GM21619 (cell line): Measurements from ENCODE around the gene BCL2L1.

Experiments
- ATAC-seq: cut with Tn5 transposase; IDR thresholded peaks from one replicate; pipeline ENCODE4 v1.9.1; 2021; ENCODE audit not compliant: unreplicated experiment

BCL2L1 gene

DNA sequence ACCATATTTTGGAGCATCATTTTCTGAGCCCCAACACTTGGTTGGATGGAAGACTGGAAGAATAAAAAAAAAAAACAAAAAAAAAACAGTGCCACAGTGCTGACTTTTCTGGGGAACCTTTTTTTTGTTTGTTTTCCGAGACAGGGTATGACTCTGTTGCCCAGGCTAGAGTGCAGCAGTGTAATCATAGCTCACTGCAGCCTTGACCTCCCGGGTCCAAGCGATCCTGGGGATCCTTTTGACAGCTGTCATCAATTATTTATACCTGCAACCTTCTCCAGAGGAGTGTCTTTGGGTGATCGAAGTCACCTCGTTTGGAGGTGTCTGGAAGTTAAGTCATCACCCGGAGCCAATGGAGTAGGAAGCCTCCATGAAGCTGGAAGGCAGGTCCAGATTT is 8.7 kb upstream of the BCL2L1 start:
- ATAC-seq, result no peak

DNA sequence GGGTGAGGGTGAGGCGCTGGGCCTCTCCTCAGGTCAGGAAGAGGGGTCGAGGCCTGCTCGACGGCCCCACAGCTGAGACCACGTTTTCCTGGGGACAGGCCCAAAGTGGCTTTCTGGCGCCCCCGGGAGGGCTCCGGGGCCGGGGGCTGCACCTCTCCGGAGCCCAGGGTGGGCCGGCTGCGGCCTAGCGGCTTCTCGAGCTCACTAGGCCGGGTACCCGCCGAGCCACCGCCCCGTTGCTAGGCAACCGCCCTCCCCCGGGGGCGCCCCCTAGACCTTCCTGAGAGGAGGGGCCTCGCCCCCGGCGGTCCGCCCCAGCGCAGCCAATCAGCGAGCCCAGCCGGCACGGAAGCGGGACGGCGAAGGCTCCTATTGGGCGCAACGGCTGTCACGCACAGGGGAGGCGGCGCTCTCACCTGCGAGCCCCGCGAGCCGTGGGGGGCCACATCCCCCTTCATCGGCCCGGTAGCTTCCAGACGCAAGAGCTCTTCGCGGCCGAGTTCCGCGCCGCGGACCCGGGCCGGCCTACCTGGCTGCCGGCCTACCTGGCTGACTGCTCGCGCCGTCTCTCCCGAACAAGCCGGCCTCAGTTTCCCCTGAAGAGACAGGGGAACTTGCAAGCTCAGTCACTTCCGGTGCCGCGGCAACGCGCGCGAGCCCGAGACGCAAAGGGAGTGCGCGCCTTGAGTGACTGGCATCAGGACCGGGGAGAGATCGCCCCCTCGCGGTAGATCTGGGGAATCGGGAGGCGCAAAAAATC is 831 bp upstream of the BCL2L1 start:
- ATAC-seq, result peak; percentile 79

DNA sequence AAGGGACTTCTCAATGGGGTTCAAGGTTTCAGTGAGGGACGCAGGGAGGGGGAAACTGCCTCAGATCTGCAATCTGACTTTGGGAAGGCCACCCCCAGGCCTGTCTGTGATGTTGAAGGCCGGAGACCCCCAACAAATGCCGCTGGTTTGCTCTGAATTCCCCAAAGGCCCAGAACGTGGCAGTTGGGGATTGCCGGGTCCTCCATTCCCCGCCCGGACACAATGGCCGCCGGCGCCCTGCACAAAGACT is 326 bp upstream of the BCL2L1 start:
- ATAC-seq, result no peak

DNA sequence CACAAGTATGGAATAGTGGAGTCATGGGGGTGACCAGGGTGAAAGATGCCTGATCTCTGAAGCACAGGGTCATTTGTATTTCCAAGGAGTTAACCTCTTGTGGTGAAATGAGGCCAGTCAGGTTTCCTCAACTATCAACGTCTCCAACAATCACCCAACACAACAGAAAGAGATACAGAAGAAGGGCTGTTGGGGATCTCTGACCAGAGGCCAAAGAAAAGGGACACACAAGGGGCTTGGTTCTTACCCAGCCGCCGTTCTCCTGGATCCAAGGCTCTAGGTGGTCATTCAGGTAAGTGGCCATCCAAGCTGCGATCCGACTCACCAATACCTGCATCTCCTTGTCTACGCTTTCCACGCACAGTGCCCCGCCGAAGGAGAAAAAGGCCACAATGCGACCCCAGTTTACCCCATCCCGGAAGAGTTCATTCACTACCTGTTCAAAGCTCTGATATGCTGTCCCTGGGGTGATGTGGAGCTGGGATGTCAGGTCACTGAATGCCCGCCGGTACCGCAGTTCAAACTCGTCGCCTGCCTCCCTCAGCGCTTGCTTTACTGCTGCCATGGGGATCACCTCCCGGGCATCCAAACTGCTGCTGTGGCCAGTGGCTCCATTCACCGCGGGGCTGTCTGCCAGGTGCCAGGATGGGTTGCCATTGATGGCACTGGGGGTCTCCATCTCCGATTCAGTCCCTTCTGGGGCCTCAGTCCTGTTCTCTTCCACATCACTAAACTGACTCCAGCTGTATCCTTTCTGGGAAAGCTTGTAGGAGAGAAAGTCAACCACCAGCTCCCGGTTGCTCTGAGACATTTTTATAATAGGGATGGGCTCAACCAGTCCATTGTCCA is 1.0 kb downstream of the BCL2L1 start:
- ATAC-seq, result no peak

DNA sequence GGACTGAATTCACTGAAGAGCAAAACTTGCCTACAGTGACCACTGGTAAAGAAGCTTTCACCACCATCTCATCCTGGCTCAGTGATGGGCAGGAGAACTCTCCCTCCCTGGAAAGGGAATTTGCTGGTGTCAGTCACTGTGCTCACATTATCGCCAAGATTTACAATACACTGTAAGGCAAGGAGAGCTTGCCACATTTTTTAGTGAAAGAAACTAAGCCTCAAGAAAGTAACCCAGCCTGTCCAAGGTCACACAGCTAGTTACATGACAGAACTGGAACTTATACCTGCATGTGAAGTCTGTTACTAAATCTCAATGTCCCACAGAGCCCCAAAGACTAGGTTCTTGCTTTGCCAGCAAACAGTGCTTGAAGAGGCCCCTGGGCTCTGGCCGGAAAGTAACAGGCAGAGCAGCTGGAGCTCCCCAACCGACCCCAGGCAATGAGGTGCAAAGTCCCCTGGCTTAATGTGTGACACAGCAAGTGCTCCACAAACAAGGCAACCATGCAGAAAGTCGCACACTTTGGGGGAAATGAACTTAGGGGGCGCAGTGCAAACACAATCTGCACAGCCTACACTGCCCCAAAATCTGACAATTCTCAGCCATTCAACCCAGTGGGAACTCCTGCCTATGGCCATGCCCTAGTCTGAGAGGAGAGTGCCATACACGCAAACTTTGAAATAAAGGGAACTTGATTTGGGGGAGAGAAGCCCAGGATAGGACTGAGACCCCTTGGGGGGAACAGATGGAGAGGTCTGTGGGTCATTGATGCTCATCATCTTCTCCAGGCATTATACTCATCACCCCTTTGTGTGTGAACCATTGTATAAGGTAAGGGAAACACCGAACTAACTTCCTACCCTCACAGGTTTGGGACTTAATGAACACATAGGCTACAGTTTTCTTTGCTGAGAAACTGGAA is 1.9 kb downstream of the BCL2L1 start:
- no peak for ATAC-seq

DNA sequence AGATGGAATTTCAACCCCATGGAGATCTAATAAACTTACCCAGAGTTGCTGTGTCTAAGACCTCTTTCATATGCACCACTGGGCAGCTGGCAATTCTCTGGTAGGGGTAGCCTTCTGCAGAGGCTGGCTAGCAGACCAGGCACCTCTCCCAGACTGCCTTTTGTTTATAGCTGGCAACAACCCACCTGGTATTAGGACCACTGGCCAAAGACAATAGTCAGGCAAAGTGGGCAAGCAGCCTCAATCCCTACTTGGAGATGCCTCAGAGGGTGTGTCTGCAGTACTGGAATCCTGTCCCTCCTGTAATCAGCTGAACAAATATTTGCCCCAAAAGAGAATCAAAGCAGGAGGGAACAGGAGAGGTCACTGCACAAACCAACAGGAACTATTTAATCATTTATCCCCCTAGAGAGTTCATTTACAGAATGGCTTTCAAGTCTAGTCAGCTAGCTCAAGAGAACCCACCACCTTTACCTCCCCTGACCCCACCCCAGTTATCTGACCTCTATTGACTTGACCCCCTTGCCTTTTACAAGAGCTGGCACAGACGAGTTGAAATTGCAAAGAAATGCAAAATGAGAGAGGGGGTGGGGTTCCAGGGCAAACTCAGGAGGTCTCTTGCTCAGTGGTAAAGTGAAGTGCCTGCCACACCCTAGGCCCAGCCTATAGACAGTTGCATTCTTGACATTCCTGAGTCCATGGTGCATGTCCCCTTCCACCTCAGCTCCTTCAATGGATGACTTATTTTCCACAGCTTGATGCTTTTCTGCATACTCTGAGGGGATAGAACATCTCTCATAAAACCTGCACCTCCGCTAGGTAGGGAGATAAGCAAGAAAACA is 2.8 kb downstream of the BCL2L1 start:
- ATAC-seq, result no peak

DNA sequence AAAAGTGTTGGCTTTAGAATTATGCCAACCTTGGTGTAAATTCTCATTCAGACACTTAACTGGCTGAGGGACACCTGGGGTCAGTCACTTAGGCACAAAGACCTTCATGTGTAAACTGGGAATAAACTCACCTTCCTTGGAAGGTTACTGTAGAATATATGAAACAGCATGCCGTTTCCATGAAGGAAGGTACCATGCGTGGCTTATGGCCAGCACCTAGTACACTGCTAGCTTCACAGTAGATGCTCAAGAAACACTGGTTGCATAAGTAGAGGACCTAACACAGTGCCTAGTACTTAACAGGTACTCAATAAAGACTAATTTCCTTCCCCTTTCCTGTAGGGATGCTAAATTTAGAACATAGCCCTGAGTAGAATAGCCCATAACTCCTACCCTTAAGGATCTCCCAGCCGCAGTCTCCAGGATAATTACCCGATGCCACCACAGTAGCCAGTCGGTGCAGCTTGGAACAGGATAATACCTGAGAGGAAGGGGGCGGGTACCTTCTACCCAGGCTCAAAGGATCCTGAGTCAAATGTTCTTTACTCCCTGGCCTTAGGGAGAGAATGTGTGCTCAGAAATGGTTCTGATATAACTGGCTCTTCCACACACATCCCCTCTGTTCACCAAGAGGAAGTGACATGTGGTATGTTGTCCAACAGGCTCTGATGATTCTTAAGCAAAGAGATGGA is 3.6 kb downstream of the BCL2L1 start:
- ATAC-seq, result no peak

DNA sequence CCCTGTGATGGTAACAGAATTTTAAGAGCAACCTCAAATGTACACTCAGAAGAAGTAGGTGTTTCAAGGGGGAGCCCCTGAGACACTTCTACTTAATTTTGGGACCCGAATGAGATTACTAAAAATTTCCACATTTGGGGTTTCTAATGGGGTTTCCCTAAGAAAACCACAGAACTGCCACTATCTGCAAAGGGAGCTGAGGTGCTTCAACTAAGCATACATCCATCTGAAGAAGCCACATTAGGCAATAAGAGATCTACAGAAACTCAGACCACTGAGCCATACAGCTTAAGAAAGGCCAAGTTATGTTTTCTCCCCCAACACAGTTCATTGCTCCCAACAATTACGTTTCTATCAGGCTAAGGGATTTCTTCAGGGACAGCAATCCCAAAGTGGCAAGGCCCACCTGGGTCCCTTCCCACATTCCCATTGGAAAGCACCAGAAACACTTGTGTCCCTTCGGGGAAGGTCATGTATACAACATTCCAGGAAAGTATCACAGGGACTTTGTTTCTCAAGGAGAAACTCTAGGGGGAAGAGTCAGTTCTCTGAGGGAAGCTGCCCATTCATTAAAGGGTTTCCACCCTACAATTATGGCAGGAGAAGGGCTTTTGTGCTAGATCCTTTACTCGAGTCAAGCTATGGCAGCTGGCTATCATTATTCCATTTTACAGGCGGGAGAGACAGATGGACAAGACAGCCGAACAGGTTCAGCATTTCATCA is 5.0 kb downstream of the BCL2L1 start:
- no peak for ATAC-seq

DNA sequence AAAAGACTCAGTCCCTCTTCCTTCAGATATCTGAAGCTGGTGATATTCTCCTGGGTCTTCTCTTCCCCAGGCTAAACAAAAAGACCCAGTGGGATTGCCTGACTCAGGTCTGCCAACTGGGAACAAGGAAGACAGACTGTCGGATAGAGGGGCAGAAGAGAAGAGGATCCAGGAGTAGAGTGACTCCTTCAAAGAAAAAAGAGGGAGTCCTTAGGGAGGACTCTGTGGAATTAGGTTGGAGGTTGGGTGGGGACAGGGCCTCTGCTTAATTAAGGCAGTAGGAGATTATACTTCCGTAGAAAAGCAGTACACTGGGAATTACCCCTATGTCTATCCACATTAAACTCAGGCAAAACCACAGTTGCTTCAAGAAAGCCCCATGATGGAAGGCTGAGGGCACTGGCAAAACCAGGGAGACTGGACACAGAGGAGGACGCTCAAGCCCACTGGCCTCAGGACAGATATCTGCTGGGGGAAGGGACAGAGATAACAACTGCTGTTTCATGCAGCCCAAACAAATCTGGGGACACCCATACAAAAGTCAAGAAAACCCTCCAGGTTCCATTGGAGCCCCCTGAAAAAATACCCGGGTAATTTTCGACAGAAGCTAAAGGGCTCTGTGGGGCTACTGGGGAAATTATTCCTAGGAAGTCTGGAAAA is 5.7 kb downstream of the BCL2L1 start:
- ATAC-seq, result no peak

DNA sequence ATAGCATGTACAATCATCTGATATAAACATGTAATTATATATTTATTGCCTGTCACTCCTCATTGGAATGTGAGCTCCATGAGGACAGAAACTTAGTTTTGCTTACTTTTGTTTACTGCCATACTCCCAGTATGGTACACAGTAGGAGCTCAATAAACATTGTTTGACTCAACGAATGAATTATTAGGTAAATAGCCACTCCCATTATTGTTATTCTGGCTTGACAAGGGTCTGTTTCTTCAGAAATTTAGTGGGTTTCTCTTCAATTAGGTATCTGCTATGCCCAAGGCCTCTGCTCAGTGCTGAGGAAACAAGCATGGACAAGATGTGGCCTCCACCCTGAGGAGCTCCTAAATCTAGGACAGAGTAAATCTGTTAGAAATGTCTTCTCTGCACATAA is 6.3 kb downstream of the BCL2L1 start:
- ATAC-seq, result no peak

DNA sequence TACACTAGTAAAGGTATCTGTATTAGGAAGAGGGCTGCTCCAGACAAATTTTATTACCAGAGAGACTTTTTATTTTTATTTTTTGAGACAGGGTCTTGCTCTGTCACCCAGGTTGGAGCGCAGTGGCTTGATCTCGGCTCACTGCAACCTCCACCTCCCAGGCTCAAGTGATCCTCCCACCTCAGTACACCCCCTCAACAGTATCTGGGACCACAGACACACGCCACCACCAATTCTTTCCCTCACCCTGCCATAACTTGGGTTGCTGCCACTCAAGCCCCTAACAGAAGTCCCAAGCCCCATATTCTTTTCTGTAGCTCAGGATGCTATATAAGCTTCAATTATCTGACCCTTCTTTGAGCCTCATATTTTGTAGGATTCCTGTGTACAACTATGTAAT is 6.9 kb downstream of the BCL2L1 start:
- no peak for ATAC-seq

DNA sequence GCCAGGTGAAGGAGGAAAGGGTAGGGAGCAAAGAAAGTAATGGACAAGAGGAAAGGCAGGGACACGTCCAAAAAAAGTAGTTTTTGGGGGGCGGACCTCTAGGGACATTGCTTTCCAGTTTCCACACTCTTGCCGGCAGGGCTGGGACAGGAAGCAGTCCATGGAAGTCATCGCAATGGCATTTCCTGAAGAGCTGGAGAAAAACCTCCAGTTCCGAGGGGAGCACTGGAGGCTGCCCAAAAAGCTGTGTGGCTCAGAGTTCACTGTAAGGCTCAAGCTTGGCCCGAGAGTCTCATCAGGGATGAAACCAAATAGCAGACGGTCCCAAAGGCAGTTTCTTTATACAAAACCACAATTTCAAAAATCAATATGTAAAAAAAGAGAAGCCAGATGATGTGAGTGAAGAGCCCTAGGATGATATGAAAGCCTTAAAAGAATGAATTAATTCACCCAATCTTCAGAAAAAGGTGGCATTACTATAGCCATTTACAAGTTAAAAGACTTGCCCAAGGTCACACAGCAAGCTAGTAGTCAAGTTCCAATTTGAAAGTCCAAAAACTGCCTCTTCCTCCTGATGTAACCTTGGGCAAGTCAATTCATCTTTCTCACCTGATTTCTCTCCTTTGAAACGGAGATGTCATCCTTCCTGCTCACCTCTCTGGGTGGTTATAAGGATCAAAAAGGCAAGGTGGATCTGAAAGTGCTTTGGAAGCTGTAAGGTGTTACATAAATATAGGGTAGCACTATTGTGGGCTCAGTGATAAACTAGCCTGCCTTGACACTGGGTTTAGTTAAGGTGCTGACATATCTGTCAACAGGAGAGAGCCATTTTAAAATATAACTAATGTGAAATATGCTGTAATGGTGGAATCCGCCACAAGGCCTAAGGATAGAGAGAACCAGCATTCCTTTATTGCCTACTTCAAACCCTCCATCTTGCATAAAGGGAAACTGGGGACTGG is 9.1 kb downstream of the BCL2L1 start:
- ATAC-seq, result no peak

DNA sequence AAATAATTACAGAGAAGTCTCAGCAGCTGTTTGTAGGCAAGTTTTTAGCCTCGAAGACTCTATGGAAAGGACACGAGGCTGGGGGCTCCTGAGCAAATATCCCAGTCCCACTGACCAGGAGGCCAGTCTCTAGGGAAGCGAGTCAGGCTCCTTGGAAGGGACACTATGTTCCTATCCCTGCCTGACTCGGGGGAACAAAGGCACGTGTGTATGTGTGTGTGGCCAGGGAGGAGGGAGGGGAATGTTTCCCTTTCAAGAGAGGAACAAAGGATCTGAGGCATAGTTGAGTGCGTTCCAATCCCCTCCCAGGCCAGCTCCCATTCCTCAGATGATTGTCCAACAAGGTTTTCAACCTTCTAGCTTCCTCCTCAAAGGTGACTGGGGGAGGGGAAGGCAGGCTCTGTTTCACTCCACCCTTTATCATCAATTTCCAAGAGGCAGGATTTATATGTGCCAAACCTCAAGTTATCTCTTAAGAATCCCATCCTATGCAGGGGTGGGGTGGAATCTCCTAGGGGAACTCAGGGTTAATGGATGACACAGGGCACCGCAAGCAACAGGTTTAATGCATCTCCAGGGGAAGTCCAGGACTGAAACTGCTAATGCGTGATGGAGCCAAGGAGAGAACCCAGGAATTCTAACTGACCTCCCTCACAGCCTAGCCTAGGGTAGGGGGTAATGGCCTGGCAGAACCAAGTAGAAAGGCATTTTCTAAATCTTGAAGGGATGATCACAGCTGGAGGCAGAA is 9.9 kb downstream of the BCL2L1 start:
- no peak for ATAC-seq

DNA sequence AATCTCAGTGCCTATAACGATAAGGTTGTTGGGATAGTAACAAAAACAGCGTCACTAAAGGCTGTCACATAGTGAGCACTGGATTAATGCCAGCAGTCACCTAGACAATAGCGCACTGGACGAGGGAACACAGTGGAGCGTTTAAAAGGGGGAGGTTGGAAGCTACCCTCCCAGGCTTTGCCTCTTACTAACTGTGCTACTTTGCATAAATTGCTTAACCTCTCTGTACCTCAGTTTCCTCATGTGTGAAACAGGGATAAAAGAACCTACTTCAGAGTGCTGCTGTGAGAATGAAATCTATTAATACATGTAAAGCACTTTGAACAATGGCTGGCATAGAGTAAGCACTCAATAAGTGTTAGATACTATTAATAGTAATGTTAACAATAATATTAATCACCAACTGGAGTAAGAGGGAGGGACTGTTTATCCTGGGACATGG is 10.5 kb downstream of the BCL2L1 start:
- no peak for ATAC-seq

DNA sequence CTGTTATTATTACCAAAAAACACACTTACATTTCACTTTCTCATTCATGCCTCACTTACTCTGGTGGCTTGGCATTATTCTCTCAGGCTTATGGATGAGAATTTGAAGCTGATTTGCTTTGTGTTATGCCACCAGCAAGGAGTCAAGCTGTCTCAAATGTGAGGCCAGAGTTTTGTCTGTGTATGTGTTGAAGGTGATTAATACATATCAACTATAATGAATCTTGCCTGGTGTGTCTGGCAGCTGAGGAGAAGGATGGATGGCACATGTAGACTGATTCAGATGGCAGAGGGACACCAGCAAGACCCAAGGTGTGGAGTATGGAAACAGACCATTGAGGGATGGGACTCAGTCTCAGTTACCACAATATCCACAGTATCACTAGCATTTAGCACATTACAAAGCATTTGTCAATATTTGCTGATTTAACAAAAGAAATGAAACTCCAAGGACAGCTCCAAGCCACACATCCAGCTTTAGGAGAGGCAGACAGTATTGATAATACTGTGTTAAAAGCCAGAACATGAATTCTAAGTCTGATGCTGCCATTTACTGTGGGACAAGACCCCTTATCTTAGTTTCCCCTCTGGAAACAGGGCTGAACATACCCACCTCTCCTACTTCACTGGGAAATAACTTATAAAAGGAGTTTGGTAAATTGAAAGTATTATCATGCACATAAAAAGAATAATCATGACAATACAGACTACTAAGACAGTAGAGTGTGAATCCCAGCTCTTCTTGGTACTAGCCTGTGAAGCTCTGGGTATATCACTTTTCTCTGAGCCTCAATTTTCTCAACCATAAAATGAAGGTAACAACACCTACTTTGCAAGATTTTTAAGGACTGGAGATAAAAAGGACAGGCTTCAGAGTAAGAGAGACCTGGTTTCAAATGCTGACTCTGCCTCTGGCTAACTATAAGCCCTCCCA is 11.2 kb downstream of the BCL2L1 start:
- no peak for ATAC-seq
